Peyer's patch (tissue), 4 donors: ENCODE measurements around the gene FGFBP3.

Experiments
- POLR2A ChIP-seq, 2 donors: fragments of 450-650 bp; IDR thresholded peaks; one replicate each; pipeline ENCODE4 v1.5.1; 2017; ENCODE audit warnings: antibody characterized with exemption in 2 of 2, mild to moderate bottlenecking in 2 of 2, moderate library complexity in 2 of 2
- TF ChIP-seq, protein P1 (sequence below), 6 experiments: fragments of 450-650 bp in 4 of 6; fragments of 200-600 bp in 2 of 6; sonication (generic) in 1 of 6; IDR thresholded peaks; one replicate each; pipeline ENCODE4 v1.5.1; 2017 to 2019; ENCODE audit warnings: antibody characterized with exemption in 6 of 6, mild to moderate bottlenecking in 3 of 6, moderate library complexity in 1 of 6

DNA sequence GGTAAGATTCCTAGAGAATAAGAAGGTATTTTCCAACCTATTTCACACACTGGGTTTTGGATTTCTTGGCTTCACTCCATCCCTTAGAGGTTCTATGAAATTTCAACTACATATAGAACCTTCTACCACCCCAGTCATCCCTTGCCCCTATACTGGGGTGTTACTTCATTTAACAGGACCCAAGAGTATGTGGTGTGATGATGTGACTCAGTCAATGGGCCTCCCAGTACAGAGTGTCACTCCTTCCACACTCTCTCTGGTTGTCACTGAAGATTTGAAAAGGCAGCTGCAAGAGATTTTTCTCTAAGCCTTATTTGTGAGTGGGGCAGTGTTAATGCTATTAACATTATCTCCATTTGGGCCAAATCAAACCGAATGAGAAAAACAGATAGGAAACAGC lies 33.5 kb downstream of the FGFBP3 start:
- TF ChIP-seq, protein P1, sequence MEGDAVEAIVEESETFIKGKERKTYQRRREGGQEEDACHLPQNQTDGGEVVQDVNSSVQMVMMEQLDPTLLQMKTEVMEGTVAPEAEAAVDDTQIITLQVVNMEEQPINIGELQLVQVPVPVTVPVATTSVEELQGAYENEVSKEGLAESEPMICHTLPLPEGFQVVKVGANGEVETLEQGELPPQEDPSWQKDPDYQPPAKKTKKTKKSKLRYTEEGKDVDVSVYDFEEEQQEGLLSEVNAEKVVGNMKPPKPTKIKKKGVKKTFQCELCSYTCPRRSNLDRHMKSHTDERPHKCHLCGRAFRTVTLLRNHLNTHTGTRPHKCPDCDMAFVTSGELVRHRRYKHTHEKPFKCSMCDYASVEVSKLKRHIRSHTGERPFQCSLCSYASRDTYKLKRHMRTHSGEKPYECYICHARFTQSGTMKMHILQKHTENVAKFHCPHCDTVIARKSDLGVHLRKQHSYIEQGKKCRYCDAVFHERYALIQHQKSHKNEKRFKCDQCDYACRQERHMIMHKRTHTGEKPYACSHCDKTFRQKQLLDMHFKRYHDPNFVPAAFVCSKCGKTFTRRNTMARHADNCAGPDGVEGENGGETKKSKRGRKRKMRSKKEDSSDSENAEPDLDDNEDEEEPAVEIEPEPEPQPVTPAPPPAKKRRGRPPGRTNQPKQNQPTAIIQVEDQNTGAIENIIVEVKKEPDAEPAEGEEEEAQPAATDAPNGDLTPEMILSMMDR (IDR thresholded peaks at IDR 0.05): no peak
- no peak for TF ChIP-seq POLR2A (IDR thresholded peaks at IDR 0.05)
